Stimulated activated CD4-positive, alpha-beta T cell treated with anti-CD3 and anti-CD28 coated beads, Interleukin-4, amount 100 ng/mL, for 4 hours (primary cell): ENCODE measurements around the gene C3AR1.
A peak's percentile ranks its signal among the peaks of the same experiment; 100 is the strongest.
"Not testable (repeated sequence)": the region's sequence is repeated elsewhere in the genome, so short reads cannot be mapped to it uniquely, and the experiment has no call there.

Experiments used
- DNase-seq, 2 experiments: peaks; one replicate each; pipeline ENCODE4 v3.0.0-alpha.2; 2020

The C3AR1 gene

DNA sequence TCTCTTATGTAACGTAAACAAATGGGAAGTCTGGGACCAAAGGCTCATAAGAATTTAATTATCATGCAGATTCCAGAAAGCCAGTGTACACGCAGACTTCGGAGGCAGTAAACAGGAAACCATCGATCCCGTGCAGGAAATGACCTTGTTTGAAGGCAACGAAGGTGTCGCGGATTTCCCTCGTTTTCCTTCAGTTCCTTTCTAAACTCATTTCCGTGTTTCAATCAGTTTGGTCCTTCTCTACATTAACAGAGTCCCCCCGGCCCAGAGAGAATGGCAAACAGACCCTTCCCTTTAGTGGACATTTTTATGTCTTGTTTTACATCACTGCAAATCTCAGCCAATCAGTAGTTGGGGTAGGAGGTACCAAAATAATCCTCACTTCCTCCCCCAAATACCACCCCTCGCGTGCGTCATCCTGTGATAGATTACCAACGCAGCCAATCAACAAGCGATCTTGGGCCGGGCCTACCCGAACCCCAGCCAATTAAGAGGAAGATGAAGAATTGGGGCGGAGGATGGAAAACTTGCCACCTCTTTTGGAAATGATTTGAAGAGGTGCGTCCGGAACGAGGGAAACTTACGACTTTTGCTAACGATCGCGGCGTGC is 39.8 kb downstream of the C3AR1 start:
- DNase-seq: peak; percentile 83 to 97

DNA sequence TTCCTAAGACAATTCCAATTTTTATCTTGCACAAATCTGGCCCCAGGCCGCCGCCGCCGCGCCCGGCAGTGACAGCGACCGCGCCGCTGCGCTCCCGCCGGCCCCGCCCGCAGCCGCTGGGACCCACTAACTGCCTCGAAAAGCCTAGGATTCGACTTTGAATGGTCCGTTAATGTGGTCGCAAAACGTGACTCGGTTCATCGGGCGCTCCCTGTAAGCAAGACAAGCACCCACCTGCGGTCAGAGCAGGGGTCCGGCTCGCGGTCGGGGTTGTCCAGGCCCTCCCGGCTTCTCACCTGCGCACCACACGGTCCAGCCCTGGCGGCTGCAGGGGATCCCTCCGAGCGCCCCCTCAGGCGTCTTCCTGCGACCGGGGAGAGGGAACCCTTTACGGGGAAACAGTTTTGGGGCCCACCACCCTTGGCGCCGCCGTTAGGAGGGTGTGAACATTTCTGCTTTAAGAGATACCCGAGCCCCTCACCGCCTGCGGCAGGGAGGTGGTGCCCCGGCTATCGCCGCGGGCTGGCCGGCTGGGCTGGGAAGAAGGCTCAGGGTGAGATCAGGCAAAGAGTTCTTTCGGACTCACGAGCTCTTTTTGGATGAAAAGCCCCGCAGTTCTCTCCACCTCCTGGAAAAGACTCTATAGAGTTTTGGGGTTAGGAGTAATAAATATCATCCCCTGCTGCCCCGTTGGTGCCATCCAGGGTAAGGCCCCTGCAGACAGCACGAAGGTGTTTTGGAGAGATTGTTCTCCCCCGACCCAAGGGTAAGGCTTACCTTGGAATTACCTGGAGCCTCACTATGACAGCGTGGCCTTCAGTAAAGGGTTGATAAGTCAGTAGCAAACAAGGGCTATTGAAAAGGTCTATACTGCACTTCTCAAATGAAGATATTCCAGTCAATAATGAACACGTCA is 47.2 kb downstream of the C3AR1 start:
- DNase-seq: peak in 1 of 2 experiments; percentile 4

DNA sequence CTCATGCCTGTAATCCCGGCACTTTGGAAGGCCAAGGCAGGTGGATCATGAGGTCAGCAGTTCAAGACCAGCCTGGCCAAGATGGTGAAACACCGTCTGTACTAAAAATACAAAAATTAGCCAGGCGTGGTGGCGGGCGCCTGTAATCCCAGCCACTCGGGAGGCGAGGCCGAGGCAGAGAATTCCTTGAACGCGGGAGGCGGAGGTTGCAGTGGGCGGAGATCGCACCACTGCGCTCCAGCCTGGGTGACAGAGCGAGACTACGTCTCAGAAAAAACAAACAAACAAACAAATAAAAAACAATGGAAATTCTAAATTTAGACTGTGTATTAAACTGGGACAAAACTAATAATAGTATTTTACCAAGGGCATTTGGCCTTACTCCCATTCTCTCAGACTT is 47.9 kb downstream of the C3AR1 start:
- DNase-seq: not testable (repeated sequence)

DNA sequence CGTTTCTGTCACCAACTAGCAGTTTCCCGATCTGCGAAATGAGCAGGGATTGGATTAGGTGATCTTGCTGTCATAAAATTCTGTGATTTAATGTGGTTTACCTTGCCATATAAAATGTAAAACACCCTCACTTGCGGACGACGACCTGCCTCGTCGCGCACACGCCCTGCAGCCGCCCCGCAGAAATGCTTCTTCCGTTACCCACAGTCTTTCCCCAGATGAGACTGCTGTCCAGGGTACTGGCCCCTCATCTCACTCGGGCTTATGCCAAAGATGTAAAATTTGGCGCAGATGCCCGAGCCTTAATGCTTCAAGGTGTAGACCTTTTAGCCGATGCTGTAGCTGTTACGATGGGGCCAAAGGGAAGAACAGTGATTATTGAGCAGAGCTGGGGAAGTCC is 51.3 kb downstream of the C3AR1 start:
- no peak for DNase-seq

DNA sequence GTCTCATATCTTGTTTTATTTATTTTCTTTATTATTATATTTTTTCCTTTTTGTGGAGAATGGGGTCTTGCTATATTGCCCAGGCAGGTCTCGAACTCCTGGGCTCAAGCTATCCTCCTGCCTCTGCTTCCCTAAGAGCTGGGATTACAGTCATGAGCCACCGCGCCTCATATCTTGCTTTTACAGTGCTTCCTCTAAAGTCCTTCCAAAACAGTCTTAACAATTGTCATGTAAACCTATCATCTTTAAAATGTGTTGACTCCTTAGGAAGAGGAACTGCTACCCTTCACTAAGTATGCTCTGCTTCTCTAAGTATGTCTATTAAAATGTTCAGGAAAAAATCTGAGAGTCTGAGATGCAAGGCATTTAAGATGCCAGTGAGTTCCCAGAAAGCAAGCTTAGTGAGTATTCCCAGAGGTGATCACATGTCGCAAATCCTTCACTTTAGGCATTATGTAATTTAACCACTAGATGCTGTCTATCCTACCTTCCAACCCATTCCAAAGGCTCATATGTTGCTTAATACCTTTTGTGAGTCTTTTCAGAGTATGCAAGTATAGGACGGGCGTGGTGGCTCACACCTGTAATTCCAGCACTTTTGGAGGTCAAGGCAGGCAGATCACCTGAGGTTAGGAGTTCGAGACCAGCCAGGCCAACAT is 53.4 kb downstream of the C3AR1 start:
- DNase-seq: no peak

DNA sequence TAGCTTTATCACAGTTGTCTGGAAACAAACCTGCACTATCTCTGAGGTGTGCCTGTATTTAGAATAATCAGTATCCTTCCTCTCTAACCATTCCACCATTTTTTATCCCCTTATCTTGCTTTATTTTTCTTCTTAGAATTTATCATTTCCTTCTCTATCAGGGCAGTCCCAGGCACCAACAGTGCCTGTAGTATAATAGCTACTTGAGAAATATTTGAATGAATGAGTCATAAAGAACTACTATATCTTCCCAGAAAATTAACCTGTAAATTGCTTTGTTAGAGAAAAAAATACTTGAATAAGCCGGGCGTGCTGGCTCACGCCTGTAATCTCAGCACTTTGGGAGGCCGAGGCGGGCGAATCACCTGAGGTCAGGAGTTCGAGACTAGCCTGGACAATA is 54.8 kb downstream of the C3AR1 start:
- DNase-seq: no peak
